GM12892 (cell line): ENCODE results near the gene PDZRN3.

Experiments used
- POLR2AphosphoS5 ChIP-seq: IDR thresholded peaks from 2 replicates; pipeline ENCODE4 v1.6.1; 2011; ENCODE audit warnings: low read depth, low read length, control low read depth
- TAF1 ChIP-seq: IDR thresholded peaks from 2 replicates; pipeline ENCODE4 v1.6.1; 2011; ENCODE audit warnings: low read depth, mild to moderate bottlenecking, control low read depth, low read length, borderline replicate concordance

- TF ChIP-seq POLR2AphosphoS5 (no peak), TAF1 (no peak)
Measured at GRCh38 chr3:73465926-73466325, 158.8 kb downstream of the PDZRN3 start.
